Epidermal melanocyte (primary cell): ENCODE measurements around the gene CACHD1.

Source experiments
- DNase-seq: peaks from one replicate; pipeline ENCODE4 v3.0.0; 2011; ENCODE audit warnings: low spot score; ENCODE audit not compliant: insufficient read length

CACHD1 gene

GRCh38 chr1:64469977-64470664 lies at the start of gene CACHD1:
Gene CACHD1 (plus strand): TSS chr1:64470129. CDS start chr1:64470745, 616 bp downstream.
- peak; percentile 81 for DNase-seq

GRCh38 chr1:64421377-64421776 lies 48.6 kb upstream of the CACHD1 start:
- DNase-seq: no peak

GRCh38 chr1:64423526-64423925 lies 46.4 kb upstream of the CACHD1 start:
- DNase-seq: no peak

- DNase-seq: no peak
Measured at GRCh38 chr1:64424412-64424811, 45.5 kb upstream of the CACHD1 start.

GRCh38 chr1:64425521-64425920 lies 44.4 kb upstream of the CACHD1 start:
- DNase-seq: no peak

- no peak for DNase-seq
Measured at GRCh38 chr1:64426681-64427080, 43.2 kb upstream of the CACHD1 start.

- DNase-seq: no peak
Measured at GRCh38 chr1:64427879-64428278, 42.0 kb upstream of the CACHD1 start.

GRCh38 chr1:64433308-64433707 lies 36.6 kb upstream of the CACHD1 start:
- DNase-seq: no peak

GRCh38 chr1:64433747-64434146 lies 36.2 kb upstream of the CACHD1 start:
- DNase-seq: no peak

GRCh38 chr1:64435000-64435399 lies 34.9 kb upstream of the CACHD1 start:
- DNase-seq: no peak

- DNase-seq: no peak
Measured at GRCh38 chr1:64437453-64437852, 32.5 kb upstream of the CACHD1 start.

- DNase-seq: no peak
Measured at GRCh38 chr1:64440183-64440826, 29.6 kb upstream of the CACHD1 start.

- no peak for DNase-seq
Measured at GRCh38 chr1:64451440-64451839, 18.5 kb upstream of the CACHD1 start.

- DNase-seq: no peak
Measured at GRCh38 chr1:64453688-64454087, 16.2 kb upstream of the CACHD1 start.

- DNase-seq: no peak
Measured at GRCh38 chr1:64458915-64459314, 11.0 kb upstream of the CACHD1 start.

- no peak for DNase-seq
Measured at GRCh38 chr1:64459743-64460142, 10.2 kb upstream of the CACHD1 start.

- no peak for DNase-seq
Measured at GRCh38 chr1:64466033-64466432, 3.9 kb upstream of the CACHD1 start.

GRCh38 chr1:64469116-64469976 lies 583 bp upstream of the CACHD1 start:
- DNase-seq: no peak

GRCh38 chr1:64470665-64471217 lies 812 bp downstream of the CACHD1 start:
- no peak for DNase-seq

GRCh38 chr1:64471218-64472039 lies 1.5 kb downstream of the CACHD1 start:
- DNase-seq: no peak

GRCh38 chr1:64472040-64472376 lies 2.1 kb downstream of the CACHD1 start:
- no peak for DNase-seq
